ENCODE results near the gene NOS1. TPM values are rescaled to one million over a fixed set of nuclear protein-coding genes. Genes with fewer than 3 reads are reported as not detected.
"Not testable (repeated sequence)": the region's sequence is repeated elsewhere in the genome, so short reads cannot be mapped to it uniquely, and the experiment has no call there.

NOS1 gene
- polyA plus RNA-seq (2012; ENCODE audit: insufficient read depth, insufficient read length), result not detected

- no peak within 1 kb of the TSS for H3K4me3 ChIP-seq (ENCODE audit: low read length)
- DNase-seq (ENCODE audit: low read depth, low spot score), result no peak
Observed at GRCh38 chr12:117361347-117361751, at the start of gene NOS1. Gene NOS1 (minus strand): TSS chr12:117361626. CDS start chr12:117331069, 30,557 bp downstream.

GRCh38 chr12:117409286-117409685 is 47.9 kb upstream of the NOS1 start:
- no peak for DNase-seq (ENCODE audit: low read depth, low spot score)
- H3K4me3 ChIP-seq (ENCODE audit: low read length), result no peak overlapping the region

DNA sequence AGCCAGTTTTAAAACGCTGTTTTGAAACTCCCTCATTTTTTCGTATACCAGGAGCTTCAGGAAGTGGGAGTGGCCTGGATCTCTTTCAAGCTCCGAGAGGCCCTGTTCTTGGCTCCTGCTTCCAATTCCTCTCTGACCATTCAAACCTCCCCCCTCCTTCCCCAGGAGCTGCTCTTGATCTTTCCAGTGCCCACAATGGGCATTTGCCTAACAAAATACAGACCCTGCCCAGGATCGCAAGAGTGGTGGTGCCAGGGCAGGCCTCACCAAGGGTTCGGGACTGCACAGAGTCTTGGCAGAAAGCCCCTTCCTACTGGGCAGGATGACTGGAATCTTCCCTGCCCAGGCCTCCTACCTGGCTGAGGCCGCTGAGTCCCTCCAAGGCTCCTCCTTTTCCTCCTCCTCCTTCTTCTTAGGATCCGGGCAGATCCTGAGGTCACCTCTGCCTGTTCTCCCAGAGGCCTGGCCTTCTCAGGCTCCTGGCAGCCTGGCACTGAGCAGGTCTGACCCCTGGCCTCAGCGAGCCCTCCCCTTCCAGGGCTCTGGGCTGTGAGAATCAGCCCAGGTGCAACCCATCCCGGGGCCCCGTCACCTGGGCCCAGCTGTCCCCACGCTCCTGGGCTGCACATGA is 46.9 kb upstream of the NOS1 start:
- H3K4me3 ChIP-seq (ENCODE audit: low read length), result no peak overlapping the region
- DNase-seq (ENCODE audit: low read depth, low spot score), result no peak

DNA sequence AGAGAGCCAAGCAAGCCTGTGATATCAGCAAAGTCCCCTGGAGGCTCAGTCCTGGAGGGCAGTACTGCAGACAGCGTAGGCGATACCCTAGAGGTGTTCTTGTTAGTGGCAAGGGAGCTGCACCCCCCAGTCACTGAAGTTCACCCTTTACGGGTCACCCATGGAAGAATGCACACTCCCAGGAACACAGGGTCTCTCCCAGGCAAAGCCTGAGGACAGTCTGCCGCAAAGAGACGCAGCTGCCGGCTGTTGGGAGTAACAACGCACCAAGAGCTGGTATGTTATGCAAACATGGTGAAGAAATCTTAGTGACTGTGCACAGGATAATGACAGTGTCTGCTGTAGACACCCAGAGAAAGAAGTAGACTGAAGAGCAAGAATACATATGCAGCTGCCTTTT is 43.5 kb upstream of the NOS1 start:
- no peak for DNase-seq (ENCODE audit: low read depth, low spot score)
- H3K4me3 ChIP-seq (ENCODE audit: low read length), result no peak overlapping the region

DNA sequence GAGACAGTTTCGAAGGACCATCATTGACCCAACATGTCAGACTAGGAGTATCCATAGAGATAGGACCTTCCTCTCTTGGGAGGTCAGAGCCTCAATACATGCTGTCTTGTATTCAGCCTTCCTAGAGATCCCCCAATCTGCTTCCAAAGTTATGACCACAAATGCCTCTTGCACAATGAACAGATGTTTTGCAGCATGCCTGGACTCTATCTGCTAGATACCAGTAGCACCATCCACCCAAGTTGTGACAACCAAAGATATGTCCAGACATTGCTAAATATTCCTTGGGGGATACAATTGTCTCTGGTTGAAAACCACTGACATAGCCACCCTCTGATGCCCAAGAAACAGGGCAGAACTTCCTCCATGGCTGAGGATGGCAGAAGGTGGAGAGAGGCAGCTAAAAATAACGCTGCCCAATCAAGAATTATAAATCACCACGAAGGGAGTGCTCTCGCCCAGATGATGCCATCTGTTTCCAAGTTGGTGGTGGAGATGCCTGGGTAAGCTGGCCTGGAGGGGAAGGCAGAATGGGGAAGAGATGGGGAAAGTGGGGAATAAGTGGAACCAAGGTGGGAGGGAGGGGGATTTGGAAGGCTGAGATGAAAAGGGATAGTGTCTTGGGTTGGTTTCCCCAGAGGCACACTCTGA is 42.9 kb upstream of the NOS1 start:
- DNase-seq (ENCODE audit: low read depth, low spot score), result no peak
- no peak overlapping the region for H3K4me3 ChIP-seq (ENCODE audit: low read length)

GRCh38 chr12:117403586-117404139 is 42.2 kb upstream of the NOS1 start:
- DNase-seq (ENCODE audit: low read depth, low spot score), result no peak

DNA sequence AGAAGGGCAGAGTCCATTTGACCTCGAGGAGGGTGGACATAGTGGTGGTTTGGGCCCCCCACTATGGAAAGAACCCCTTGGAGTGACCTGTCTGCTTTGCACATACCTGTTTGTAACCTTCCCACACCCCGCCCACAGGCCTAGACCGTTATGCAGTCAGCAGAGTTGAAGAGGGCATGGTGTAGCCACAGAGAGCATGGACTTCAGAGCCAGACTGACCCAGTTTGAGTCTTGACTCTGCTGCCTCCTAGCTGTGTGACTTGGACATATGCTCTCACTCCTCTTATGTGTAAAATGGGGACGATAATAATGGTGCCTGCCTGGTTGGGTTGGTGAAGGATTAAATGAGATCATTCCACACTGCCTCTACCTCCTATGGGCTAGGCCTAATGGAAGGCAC is 40.9 kb upstream of the NOS1 start:
- DNase-seq (ENCODE audit: low read depth, low spot score), result no peak
- no peak overlapping the region for H3K4me3 ChIP-seq (ENCODE audit: low read length)

More at GRCh38 chr12:117403586-117404139, 42.2 kb upstream of the NOS1 start:
- no peak overlapping the region for H3K4me3 ChIP-seq (ENCODE audit: low read length)

- no peak for DNase-seq (ENCODE audit: low read depth, low spot score)
Observed at GRCh38 chr12:117400912-117401311, 39.5 kb upstream of the NOS1 start.

GRCh38 chr12:117398482-117398881 is 37.1 kb upstream of the NOS1 start:
- not testable (repeated sequence) for DNase-seq (ENCODE audit: low read depth, low spot score); H3K4me3 ChIP-seq (ENCODE audit: low read length)

More at GRCh38 chr12:117400912-117401311, 39.5 kb upstream of the NOS1 start:
- H3K4me3 ChIP-seq (ENCODE audit: low read length), result no peak overlapping the region

GRCh38 chr12:117395766-117396165 is 34.3 kb upstream of the NOS1 start:
- H3K4me3 ChIP-seq (ENCODE audit: low read length), result no peak overlapping the region
- DNase-seq (ENCODE audit: low read depth, low spot score), result no peak

GRCh38 chr12:117394491-117394890 is 33.1 kb upstream of the NOS1 start:
- DNase-seq (ENCODE audit: low read depth, low spot score), result no peak
- H3K4me3 ChIP-seq (ENCODE audit: low read length), result no peak overlapping the region

DNA sequence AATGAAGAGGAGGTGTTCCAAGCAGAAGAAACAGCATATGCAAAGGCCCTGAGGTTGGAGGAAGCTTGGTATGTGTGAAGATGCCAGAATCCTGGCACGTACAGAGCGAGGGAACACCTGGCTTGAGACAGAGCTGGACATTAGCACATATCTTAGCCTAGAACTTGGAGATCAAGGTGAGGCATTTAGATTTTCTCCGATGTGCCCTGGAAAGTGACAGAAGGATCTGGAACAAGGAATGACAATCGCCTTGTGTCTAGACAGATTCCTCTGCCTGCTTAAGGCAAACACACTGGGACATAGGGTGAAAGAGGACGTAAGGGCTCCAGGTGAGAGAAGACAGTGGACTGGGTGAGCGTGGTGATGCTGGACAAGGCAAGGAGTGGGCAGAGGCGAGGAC is 32.2 kb upstream of the NOS1 start:
- DNase-seq (ENCODE audit: low read depth, low spot score), result no peak
- H3K4me3 ChIP-seq (ENCODE audit: low read length), result no peak overlapping the region

- no peak for DNase-seq (ENCODE audit: low read depth, low spot score)
- H3K4me3 ChIP-seq (ENCODE audit: low read length), result no peak overlapping the region
Observed at GRCh38 chr12:117390866-117391265, 29.4 kb upstream of the NOS1 start.

DNA sequence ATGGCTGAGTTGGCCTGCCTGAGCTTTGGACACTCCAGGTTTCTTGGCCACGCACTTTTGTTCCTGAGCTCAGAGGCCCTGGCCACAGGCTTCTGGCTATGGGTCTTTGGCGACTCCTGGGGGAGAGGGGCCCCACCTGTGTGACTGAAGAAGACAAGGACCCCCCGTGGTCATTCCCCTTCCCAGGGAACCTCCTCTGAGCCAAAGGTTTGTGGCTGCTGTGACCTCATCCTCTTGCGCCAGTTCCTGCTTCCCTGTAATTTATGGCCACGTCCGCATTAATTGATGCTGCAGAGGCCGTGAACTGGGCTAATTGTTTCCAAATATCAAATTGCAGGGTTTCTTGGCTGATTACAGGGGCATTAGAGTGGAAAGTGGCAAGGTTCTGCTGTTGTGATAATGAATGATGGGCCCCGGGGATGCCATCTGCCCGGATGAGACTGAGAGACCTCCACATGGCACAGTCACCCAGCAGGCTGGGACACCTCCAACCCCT is 27.6 kb upstream of the NOS1 start:
- DNase-seq (ENCODE audit: low read depth, low spot score), result no peak
- H3K4me3 ChIP-seq (ENCODE audit: low read length), result no peak overlapping the region

- no peak for DNase-seq (ENCODE audit: low read depth, low spot score)
Observed at GRCh38 chr12:117387832-117388231, 26.4 kb upstream of the NOS1 start.

GRCh38 chr12:117384735-117385134 is 23.3 kb upstream of the NOS1 start:
- no peak overlapping the region for H3K4me3 ChIP-seq (ENCODE audit: low read length)
- DNase-seq (ENCODE audit: low read depth, low spot score), result no peak

More at GRCh38 chr12:117387832-117388231, 26.4 kb upstream of the NOS1 start:
- no peak overlapping the region for H3K4me3 ChIP-seq (ENCODE audit: low read length)

- DNase-seq (ENCODE audit: low read depth, low spot score), result peak; percentile 54
- H3K4me3 ChIP-seq (ENCODE audit: low read length), result no peak overlapping the region
Observed at GRCh38 chr12:117380083-117380482, 18.7 kb upstream of the NOS1 start.

- no peak overlapping the region for H3K4me3 ChIP-seq (ENCODE audit: low read length)
- DNase-seq (ENCODE audit: low read depth, low spot score), result peak; percentile 23
Observed at GRCh38 chr12:117377758-117378157, 16.3 kb upstream of the NOS1 start.

DNA sequence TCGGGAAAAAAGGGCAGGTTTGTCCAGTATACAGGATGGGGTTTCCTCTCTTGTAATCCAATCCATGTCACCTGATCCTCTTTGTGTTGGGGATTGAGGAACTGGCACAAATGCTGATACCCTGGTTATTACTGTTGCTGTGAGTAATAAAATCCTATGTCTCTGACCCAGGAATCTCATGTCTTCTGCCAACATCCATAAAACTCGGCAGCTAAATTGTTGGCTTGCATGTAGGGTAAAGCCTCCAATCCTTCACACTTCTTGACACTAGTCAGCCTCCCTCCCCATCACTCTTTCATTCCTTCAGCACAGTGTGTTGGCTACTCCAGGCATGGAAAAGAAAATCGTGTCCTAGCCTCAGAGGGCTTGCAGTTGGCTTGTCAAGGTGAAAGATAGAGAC is 9.2 kb upstream of the NOS1 start:
- DNase-seq (ENCODE audit: low read depth, low spot score), result no peak

GRCh38 chr12:117370000-117370399 is 8.6 kb upstream of the NOS1 start:
- DNase-seq (ENCODE audit: low read depth, low spot score), result not testable (repeated sequence)

More for the DNA sequence above, 9.2 kb upstream of the NOS1 start:
- no peak overlapping the region for H3K4me3 ChIP-seq (ENCODE audit: low read length)

More at GRCh38 chr12:117370000-117370399, 8.6 kb upstream of the NOS1 start:
- not testable (repeated sequence) for H3K4me3 ChIP-seq (ENCODE audit: low read length)

Data from Jurkat, Clone E6-1 (cell line).